Psoas muscle (tissue), 8 donors: ENCODE measurements around the gene PTPRA. TPM values are rescaled to one million over a fixed set of nuclear protein-coding genes. Genes with fewer than 3 reads are reported as not detected.

ENCODE experiments used
- ATAC-seq, 4 donors: fragments of 200-7000 bp; cut with Tn5 transposase; one replicate each; pipeline ENCODE4 v1.9.1; 2020; ENCODE audit warnings: moderate library complexity in 3 of 4, mild to moderate bottlenecking in 2 of 4
- DNase-seq, 2 donors: peaks; one replicate each; pipeline ENCODE4 v3.0.0-alpha.2; 2020
- H3K27ac ChIP-seq: fragments of 200-600 bp; one replicate; pipeline ENCODE4 v1.8.0; 2022
- H3K27me3 ChIP-seq, 3 donors: fragments of 200-600 bp in 1 of 3; one replicate each; pipeline versions ENCODE4 v1.6.1 to v1.8.0; 2013 to 2022; ENCODE audit warnings: low read length in 2 of 3, mild to moderate bottlenecking in 2 of 3, moderate library complexity in 1 of 3; ENCODE audit not compliant: insufficient read depth in 3 of 3
- H3K36me3 ChIP-seq, 2 donors: fragments of 200-600 bp in 1 of 2; one replicate each; pipeline versions ENCODE4 v1.6.1 to v1.8.0; 2013 to 2022; ENCODE audit warnings: low read depth in 1 of 2, mild to moderate bottlenecking in 1 of 2, moderate library complexity in 1 of 2; ENCODE audit not compliant: insufficient read depth in 1 of 2
- H3K4me1 ChIP-seq: fragments of 200-600 bp; one replicate; pipeline ENCODE4 v1.8.0; 2022
- H3K4me3 ChIP-seq: fragments of 200-600 bp; one replicate; pipeline ENCODE4 v1.8.0; 2022; ENCODE audit warnings: mild to moderate bottlenecking
- H3K9me3 ChIP-seq: fragments of 200-600 bp; one replicate; pipeline ENCODE4 v1.8.0; 2022
- CTCF ChIP-seq: fragments of 200-600 bp; IDR thresholded peaks from one replicate; pipeline ENCODE4 v1.8.0; 2022; ENCODE audit warnings: antibody characterized with exemption
- WGBS, 3 donors: extraction: QIAGEN DNeasy Blood & Tissue Kit; methylation state at CpG; one replicate each; pipeline versions ENCODE4 v1.1.6 to v1.1.7; 2013; 5-methylcytosine and 5-hydroxymethylcytosine counted together
- intact Hi-C, 2 donors: fragments of 100-400 bp; cut with DNase I; formaldehyde crosslinking; loops; one replicate each; pipeline versions ENCODE4 v1.11.0 to v1.14.2; 2022
- polyA plus RNA-seq, 3 donors: library from polyadenylated mRNA; stranded (reverse); fragments of 200-250 nt; gene quantifications; one replicate each; pipeline ENCODE4 v1.2.3, GENCODE V29; 2013
- total RNA-seq, 4 donors: library from RNA; stranded (reverse); fragmentation: NEBNext Ultra II Directional in 2 of 4; extraction: Animal tissue kit (Norgen Biotek cat#: 25700) in 2 of 4; gene quantifications; one replicate each; pipeline versions ENCODE4 v1.2.1 to v1.2.4, GENCODE V29; 2021 to 2023
- donor health status: healthy with polysubstance abuse.
- donor health status: DM: no; HTN: no; CAD: no; lungs with moderate emphysema.
- donor health status: Bipolar disorder and iron deficiency.
- donor health status: healthy.
- donor health status: DM: yes; HTN: yes; CAD: no.
- donor health status: DM: no; HTN: no; CAD: no.
- donor health status: DM: no; HTN: no; CAD: no.
- donor health status: DM: yes; HTN: yes; CAD: no.

PTPRA gene
- total and polyA plus RNA-seq, 7 donors, result 7.6 to 19.9 (median 15.0) TPM

- Histone ChIP-seq H3K27me3 (no peaks in the 10 kb centered on the region), H3K9me3 (no peaks in the 10 kb centered on the region), H3K4me1 (no peaks in the 10 kb centered on the region), H3K36me3 (no peaks in the 10 kb centered on the region), H3K27ac (no peak overlapping the region), H3K4me3 (no peak overlapping the region)
- TF ChIP-seq CTCF, result no peak
- DNase-seq (no peak), ATAC-seq (no peak)
- WGBS, 3 donors, result 94 to 100% (median 99%) methylated on average over 3 of the region's 3 CpGs
- intact Hi-C loops, result no loop called here
Observed at GRCh38 chr20:2899243-2899642, 26.0 kb downstream of the PTPRA start.

- Histone ChIP-seq H3K27ac (no peak overlapping the region), H3K36me3 (no peaks in the 10 kb centered on the region), H3K4me1 (no peaks in the 10 kb centered on the region), H3K9me3 (no peaks in the 10 kb centered on the region), H3K4me3 (no peak overlapping the region), H3K27me3 (no peaks in the 10 kb centered on the region)
- no peak for TF ChIP-seq CTCF
- intact Hi-C loops, result no loop called here
- ATAC-seq, result no peak
- DNase-seq, result no peak
- 76 to 87% (median 82%) methylated on average over 11 of the region's 11 CpGs for WGBS, 3 donors
Observed at GRCh38 chr20:2900845-2901592, 27.7 kb downstream of the PTPRA start.

GRCh38 chr20:2902291-2902690 is 29.0 kb downstream of the PTPRA start:
- Histone ChIP-seq H3K36me3 (no peaks in the 10 kb centered on the region), H3K4me1 (no peaks in the 10 kb centered on the region), H3K4me3 (no peak overlapping the region), H3K9me3 (no peaks in the 10 kb centered on the region), H3K27ac (no peak overlapping the region), H3K27me3 (no peaks in the 10 kb centered on the region)
- WGBS, 3 donors, result 0 to 62% (median 3%) methylated on average over 1 of the region's 1 CpG
- ATAC-seq (no peak), DNase-seq (no peak)
- no peak for TF ChIP-seq CTCF
- intact Hi-C loops, result no loop called here

- no peak for ATAC-seq
- no peaks in the 10 kb centered on the region for H3K36me3 ChIP-seq
- H3K27ac ChIP-seq, result no peak overlapping the region
- WGBS, 3 donors, result 93 to 95% (median 94%) methylated on average over 3 of the region's 3 CpGs
- no peak for DNase-seq
- no peak overlapping the region for H3K4me3 ChIP-seq
- no peaks in the 10 kb centered on the region for H3K9me3 ChIP-seq
- H3K27me3 ChIP-seq, result no peaks in the 10 kb centered on the region
- intact Hi-C loops, result no loop called here
- no peaks in the 10 kb centered on the region for H3K4me1 ChIP-seq
- no peak for TF ChIP-seq CTCF
Observed at GRCh38 chr20:2902818-2903217, 29.5 kb downstream of the PTPRA start.

- Histone ChIP-seq H3K4me1 (no peaks in the 10 kb centered on the region), H3K4me3 (no peak overlapping the region), H3K36me3 (no peaks in the 10 kb centered on the region), H3K27ac (no peak overlapping the region), H3K9me3 (no peaks in the 10 kb centered on the region), H3K27me3 (no peaks in the 10 kb centered on the region)
- DNase-seq, result no peak
- TF ChIP-seq CTCF, result no peak
- intact Hi-C loops, result no loop called here
- no peak for ATAC-seq
- WGBS, 3 donors, result 96 to 97% (median 96%) methylated on average over 6 of the region's 6 CpGs
Observed at GRCh38 chr20:2903686-2904085, 30.4 kb downstream of the PTPRA start.
